IMR-90 (cell line): ENCODE data around the gene SLC22A5. TPM values are rescaled to one million over a fixed set of nuclear protein-coding genes. Genes with fewer than 3 reads are reported as not detected.
A peak's percentile ranks its signal among the peaks of the same experiment; 100 is the strongest.

Experiments used
- ATAC-seq: fragments of 200-7000 bp; cut with Tn5 transposase; 2 replicates; pipeline ENCODE4 v1.9.1; 2020; ENCODE audit warnings: low read depth, mild to moderate bottlenecking, moderate library complexity
- BruUV-seq: library from RNA; stranded (reverse); fragments of 400-500 nt; replicated peaks from 2 replicates; lab custom pipeline; 2021; lab: Mats Ljungman, UMichigan
- CTCF ChIA-PET: fragments of 300-600 bp; formaldehyde crosslinking; extraction: SDS; loops from one replicate; lab custom pipeline; 2021; ENCODE audit warnings: antibody characterized with exemption; lab: Yijun Ruan, JAX
- POLR2A ChIA-PET: fragments of 300-600 bp; sonication (Branson Sonifier 250); formaldehyde crosslinking; loops from one replicate; lab custom pipeline; 2022; ENCODE audit warnings: antibody characterized with exemption; ENCODE audit not compliant: unreplicated experiment; lab: Charles Lee
- DNase-seq: peaks from one replicate; pipeline ENCODE4 v3.0.0; 2013
- H2AFZ ChIP-seq: replicated peaks from 2 replicates; pipeline ENCODE3; 2013; ENCODE audit warnings: low read length, mild to moderate bottlenecking; ENCODE audit not compliant: poor library complexity
- H2AK5ac ChIP-seq: 2 replicates; pipeline ENCODE4 v1.6.1; 2013; ENCODE audit warnings: low read depth, low read length, inconsistent platforms
- H2AK9ac ChIP-seq: replicated peaks from 2 replicates; pipeline ENCODE3; 2013; ENCODE audit warnings: mild to moderate bottlenecking, low read depth, low read length, moderate library complexity; ENCODE audit not compliant: poor library complexity
- H2BK120ac ChIP-seq: 2 replicates; pipeline ENCODE4 v1.6.1; 2013; ENCODE audit warnings: low read depth, low read length, inconsistent platforms
- H2BK15ac ChIP-seq: 3 replicates; pipeline ENCODE4 v1.6.1; 2013; ENCODE audit warnings: low read depth, low read length, inconsistent platforms
- H2BK20ac ChIP-seq: 2 replicates; pipeline ENCODE4 v1.6.1; 2013; ENCODE audit warnings: low read depth, mild to moderate bottlenecking, inconsistent platforms, low read length, moderate library complexity
- H2BK5ac ChIP-seq: 2 replicates; pipeline ENCODE4 v1.6.1; 2013; ENCODE audit warnings: mild to moderate bottlenecking, low read depth, low read length, inconsistent platforms; ENCODE audit not compliant: poor library complexity, severe bottlenecking
- H3K14ac ChIP-seq: replicated peaks from 2 replicates; pipeline ENCODE4 v1.6.1; 2013; ENCODE audit warnings: low read depth, low read length, inconsistent platforms
- H3K18ac ChIP-seq: 2 replicates; pipeline ENCODE4 v1.6.1; 2013; ENCODE audit warnings: low read depth, low read length, control low read depth
- H3K23ac ChIP-seq: 2 replicates; pipeline ENCODE4 v1.6.1; 2013; ENCODE audit warnings: low read depth, low read length, inconsistent platforms
- H3K27ac ChIP-seq: 2 replicates; pipeline ENCODE4 v1.5.1; 2013; ENCODE audit warnings: mild to moderate bottlenecking, control low read depth, low read length; ENCODE audit not compliant: insufficient read depth
- H3K27me3 ChIP-seq: 2 replicates; pipeline ENCODE4 v1.6.1; 2013; ENCODE audit warnings: low read length; ENCODE audit not compliant: control insufficient read depth, insufficient read depth
- H3K36me3 ChIP-seq: 2 replicates; pipeline ENCODE4 v1.6.1; 2013; ENCODE audit warnings: low read length, mixed read lengths; ENCODE audit not compliant: control insufficient read depth, insufficient read depth
- H3K4ac ChIP-seq: 2 replicates; pipeline ENCODE4 v1.6.1; 2013; ENCODE audit warnings: low read depth, low read length, inconsistent platforms
- H3K4me1 ChIP-seq: 2 replicates; pipeline ENCODE4 v1.6.1; 2013; ENCODE audit warnings: low read length, mixed read lengths; ENCODE audit not compliant: control insufficient read depth, insufficient read depth
- H3K4me2 ChIP-seq: 2 replicates; pipeline ENCODE4 v1.6.1; 2013; ENCODE audit warnings: low read depth, mild to moderate bottlenecking, control low read depth, low read length, moderate library complexity
- H3K4me3 ChIP-seq: 2 replicates; pipeline ENCODE4 v1.5.1; 2013; ENCODE audit warnings: low read depth, mild to moderate bottlenecking, control low read depth, low read length, moderate library complexity; ENCODE audit not compliant: insufficient read depth
- H3K56ac ChIP-seq: 2 replicates; pipeline ENCODE4 v1.6.1; 2013; ENCODE audit warnings: low read length, inconsistent platforms; ENCODE audit not compliant: insufficient read depth; ENCODE audit errors: extremely low read depth
- H3K79me1 ChIP-seq, 2 experiments: 2 replicates each; pipeline ENCODE4 v1.6.1; 2013; ENCODE audit warnings: low read length in 2 of 2, inconsistent platforms in 1 of 2, low read depth in 1 of 2
- H3K9ac ChIP-seq: 2 replicates; pipeline ENCODE4 v1.6.1; 2013; ENCODE audit warnings: low read depth, low read length, control low read depth
- H3K9me1 ChIP-seq: 2 replicates; pipeline ENCODE4 v1.6.1; 2013; ENCODE audit warnings: low read length, inconsistent platforms; ENCODE audit not compliant: insufficient read depth
- H3K9me3 ChIP-seq: 2 replicates; pipeline ENCODE4 v1.6.1; 2013; ENCODE audit warnings: low read length; ENCODE audit not compliant: control insufficient read depth, insufficient read depth
- H4K20me1 ChIP-seq: 2 replicates; pipeline ENCODE4 v1.6.1; 2013; ENCODE audit warnings: low read length, inconsistent platforms; ENCODE audit not compliant: insufficient read depth
- H4K5ac ChIP-seq: 2 replicates; pipeline ENCODE4 v1.6.1; 2013; ENCODE audit warnings: mild to moderate bottlenecking, low read depth, low read length, control low read depth
- H4K8ac ChIP-seq, 2 experiments: 2 replicates each; pipeline ENCODE4 v1.6.1; 2013; ENCODE audit warnings: low read depth in 2 of 2, low read length in 2 of 2, control low read depth in 1 of 2, inconsistent platforms in 1 of 2
- H4K91ac ChIP-seq: 2 replicates; pipeline ENCODE4 v1.6.1; 2013; ENCODE audit warnings: low read depth, low read length, inconsistent platforms; ENCODE audit not compliant: insufficient read depth
- CEBPB ChIP-seq: IDR thresholded peaks from 2 replicates; pipeline ENCODE4 v1.6.1; 2012; ENCODE audit warnings: low read depth, low read length, improper control_type of control experiment
- CTCF ChIP-seq: conservative IDR thresholded peaks from 2 replicates; pipeline ENCODE4 v1.5.1; 2012; ENCODE audit warnings: mild to moderate bottlenecking, low read depth, low read length, improper control_type of control experiment
- FOS ChIP-seq: fragments of 150-350 bp; IDR thresholded peaks from 2 replicates; pipeline ENCODE4 v1.6.1; 2016; ENCODE audit warnings: low read depth, low read length
- MAFK ChIP-seq: IDR thresholded peaks from 2 replicates; pipeline ENCODE4 v1.6.1; 2012; ENCODE audit warnings: low read depth, low read length, improper control_type of control experiment
- RAD21 ChIP-seq: IDR thresholded peaks from 2 replicates; pipeline ENCODE4 v1.6.1; 2012; ENCODE audit warnings: low read length, improper control_type of control experiment
- RFX5 ChIP-seq: IDR thresholded peaks from 2 replicates; pipeline ENCODE4 v1.8.0; 2012; ENCODE audit warnings: low read depth, mild to moderate bottlenecking, low read length, moderate library complexity
- SMC3 ChIP-seq: fragments of 150-350 bp; IDR thresholded peaks from 2 replicates; pipeline ENCODE4 v1.6.1; 2016; ENCODE audit warnings: low read depth, mild to moderate bottlenecking, antibody characterized with exemption, low read length, moderate library complexity
- WGBS, 2 experiments: methylation state at CpG; one replicate each; pipeline versions ENCODE4 v1.1.5 to v1.1.7; 2013; ENCODE audit warnings: missing lambda C conversion rate in 2 of 2; ENCODE audit not compliant: insufficient read length in 1 of 2; ENCODE audit errors: extremely low coverage in 2 of 2; 5-methylcytosine and 5-hydroxymethylcytosine counted together
- dilution Hi-C: fragments of 300-500 bp; cut with HindIII; formaldehyde crosslinking; loops from one replicate; pipeline ENCODE4 v1.14.3; 2018; ENCODE audit warnings: low sequenced_read_pairs; ENCODE audit not compliant: unreplicated experiment
- in situ Hi-C: fragments of 300-500 bp; cut with MboI; formaldehyde crosslinking; loops from 3 replicates; pipeline ENCODE4 v1.14.3; 2019; ENCODE audit warnings: low sequenced_read_pairs, inconsistent platforms, mixed read lengths
- intact Hi-C: fragments of 100-400 bp; cut with micrococcal nuclease; formaldehyde crosslinking; loops from 2 replicates; pipeline ENCODE4 v1.10.0; 2022
- polyA plus RNA-seq, 3 experiments: library from polyadenylated mRNA; depleted of rRNA; stranded (reverse); fragments of >200 nt; gene quantifications; 2 replicates each; pipeline ENCODE4 v1.2.3, GENCODE V29; 2012; ENCODE audit warnings: low replicate concordance in 1 of 3
- total RNA-seq: library from RNA; depleted of rRNA; stranded (reverse); fragments of >200 nt; gene quantifications from 2 replicates; pipeline ENCODE4 v1.2.3, GENCODE V29; 2012

The SLC22A5 gene
- total and polyA plus RNA-seq, 2 of the 4 experiments (the other 2 are of a cell fraction): 6.1 to 7.1 TPM

- H3K9me3 ChIP-seq: no peaks in the 10 kb centered on the region
- intact Hi-C loops: no loop called here
- H3K18ac ChIP-seq: peak overlapping the region; percentile 34; the same call in 1 of the 2 replicates
- H3K56ac ChIP-seq: no peak overlapping the region
- POLR2A ChIA-PET: no interaction called here
- H3K4me2 ChIP-seq: no peak overlapping the region
- peak overlapping the region; percentile 88 for H2AK5ac ChIP-seq
- WGBS, 2 experiments: no CpG with 5 or more reads among the region's 2 CpGs
- dilution Hi-C loops: no loop called here
- no peak overlapping the region for H2BK5ac ChIP-seq
- no peak overlapping the region for H2AFZ ChIP-seq
- no peaks in the 10 kb centered on the region; the same call in 1 of the 2 replicates for H4K20me1 ChIP-seq
- no peaks in the 10 kb centered on the region for H3K27me3 ChIP-seq
- H3K27ac ChIP-seq: no peak overlapping the region
- H3K23ac ChIP-seq: peak overlapping the region; percentile 48; the same call in 1 of the 2 replicates
- H4K5ac ChIP-seq: peak overlapping the region; percentile 17; the same call in 1 of the 2 replicates
- peak overlapping the region; percentile 39 for H2AK9ac ChIP-seq
- H3K9ac ChIP-seq: no peak overlapping the region
- H3K9me1 ChIP-seq: peaks cover 26% of the 10 kb centered on the region
- H4K91ac ChIP-seq: peak overlapping the region; percentile 63; the same call in 1 of the 2 replicates
- CTCF ChIA-PET: interaction anchor here (1.0 kb wide), 1 partner anchor 9 kb away, joined by 4 read pairs; no protein-coding TSS in a partner anchor
- no peak overlapping the region for H3K4me3 ChIP-seq
- peaks cover 9 to 42% of the 10 kb centered on the region in 2 experiments for H3K79me1 ChIP-seq
- peak overlapping the region; percentile 83 for H3K4ac ChIP-seq
- no TSS peak for BruUV-seq
- peak overlapping the region; percentile 83 for H2BK120ac ChIP-seq
- TF ChIP-seq MAFK: no peak
- TF ChIP-seq CEBPB: no peak
- no peak for TF ChIP-seq CTCF
- TF ChIP-seq RFX5: no peak
- TF ChIP-seq FOS: no peak
- TF ChIP-seq RAD21: no peak
- TF ChIP-seq SMC3: no peak
- peaks cover 28% of the 10 kb centered on the region for H3K4me1 ChIP-seq
- H2BK20ac ChIP-seq: peak overlapping the region; percentile 85
- no peaks in the 10 kb centered on the region for H3K36me3 ChIP-seq
- H3K14ac ChIP-seq: peak overlapping the region; percentile 40; the same call in 1 of the 2 replicates
- no peak overlapping the region; a peak in 1 of 4 replicates for H4K8ac ChIP-seq
- H2BK15ac ChIP-seq: peak overlapping the region; percentile 79; the same call in 2 of the 3 replicates
- in situ Hi-C loops: no loop called here
- DNase-seq (no peak), ATAC-seq (no peak)
Observed at GRCh38 chr5:132435886-132436285, 66.4 kb downstream of the SLC22A5 start.
